ENCODE data around the gene STING1. TPM values are rescaled to one million over a fixed set of nuclear protein-coding genes. Genes with fewer than 3 reads are reported as not detected.

The STING1 gene
- total RNA-seq, 1 donor from 2014 or later = 0.07 TPM

- no peak overlapping the region for H3K4me3 Mint-ChIP-seq
- DNase-seq (ENCODE audit: low spot score) = no peak
- H3K4me1 Mint-ChIP-seq = no peaks in the 10 kb centered on the region
- Histone ChIP-seq H3K27me3 (no peaks in the 10 kb centered on the region), H3K4me1 (no peaks in the 10 kb centered on the region), H3K27ac (no peak overlapping the region), H3K4me3 (no peak overlapping the region), H3F3A (ENCODE audit: low read depth) (no peaks in the 10 kb centered on the region), H3K9ac (no peak overlapping the region), H3K9me3 (ENCODE audit: low read depth) (no peaks in the 10 kb centered on the region), H2AFZ (replicated peaks) (no peak overlapping the region), H4K20me1 (ENCODE audit: low read depth) (no peaks in the 10 kb centered on the region), H3K4me2 (no peak overlapping the region), H3K79me2 (ENCODE audit: low read depth) (no peaks in the 10 kb centered on the region), H3K36me3 (peaks cover 4% of the 10 kb centered on the region)
- H3K27me3 Mint-ChIP-seq (ENCODE audit: insufficient read depth, low read depth) = no peaks in the 10 kb centered on the region
- no peak for TF ChIP-seq EZH2 (IDR thresholded peaks at IDR 0.05)
- no peak for TF ChIP-seq EZH2phosphoT487 (IDR thresholded peaks at IDR 0.05)
- TF ChIP-seq, protein P1, sequence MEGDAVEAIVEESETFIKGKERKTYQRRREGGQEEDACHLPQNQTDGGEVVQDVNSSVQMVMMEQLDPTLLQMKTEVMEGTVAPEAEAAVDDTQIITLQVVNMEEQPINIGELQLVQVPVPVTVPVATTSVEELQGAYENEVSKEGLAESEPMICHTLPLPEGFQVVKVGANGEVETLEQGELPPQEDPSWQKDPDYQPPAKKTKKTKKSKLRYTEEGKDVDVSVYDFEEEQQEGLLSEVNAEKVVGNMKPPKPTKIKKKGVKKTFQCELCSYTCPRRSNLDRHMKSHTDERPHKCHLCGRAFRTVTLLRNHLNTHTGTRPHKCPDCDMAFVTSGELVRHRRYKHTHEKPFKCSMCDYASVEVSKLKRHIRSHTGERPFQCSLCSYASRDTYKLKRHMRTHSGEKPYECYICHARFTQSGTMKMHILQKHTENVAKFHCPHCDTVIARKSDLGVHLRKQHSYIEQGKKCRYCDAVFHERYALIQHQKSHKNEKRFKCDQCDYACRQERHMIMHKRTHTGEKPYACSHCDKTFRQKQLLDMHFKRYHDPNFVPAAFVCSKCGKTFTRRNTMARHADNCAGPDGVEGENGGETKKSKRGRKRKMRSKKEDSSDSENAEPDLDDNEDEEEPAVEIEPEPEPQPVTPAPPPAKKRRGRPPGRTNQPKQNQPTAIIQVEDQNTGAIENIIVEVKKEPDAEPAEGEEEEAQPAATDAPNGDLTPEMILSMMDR (IDR thresholded peaks at IDR 0.05) = no peak
- no peaks in the 10 kb centered on the region for H3K9me3 Mint-ChIP-seq
- peaks cover 8% of the 10 kb centered on the region for H3K36me3 Mint-ChIP-seq
- H3K27ac Mint-ChIP-seq = no peak overlapping the region
Observed at GRCh38 chr5:139431706-139432105, 50.9 kb downstream of the STING1 start.

DNA sequence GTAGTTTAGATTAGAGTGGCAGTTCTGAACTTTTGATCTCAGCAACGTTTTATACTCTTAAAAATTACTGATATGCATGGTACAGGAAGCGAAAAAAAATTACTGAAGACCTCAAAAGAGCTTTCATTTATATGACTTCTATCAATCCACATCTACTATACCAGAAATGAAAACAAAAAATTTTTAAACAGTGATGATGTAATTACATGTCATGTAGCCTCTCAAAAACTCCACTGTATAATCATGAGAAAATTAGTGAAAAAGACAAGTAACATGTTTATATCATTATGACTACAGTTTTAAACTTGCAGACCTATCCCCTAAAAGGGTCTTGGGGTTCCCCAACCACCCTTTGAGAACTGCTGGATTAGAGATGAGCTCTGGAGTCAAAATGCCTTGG, 52.5 kb downstream of the STING1 start:
- H3K27me3 ChIP-seq = no peaks in the 10 kb centered on the region
- no peaks in the 10 kb centered on the region for H4K20me1 ChIP-seq (ENCODE audit: low read depth)
- H3K4me1 ChIP-seq = no peaks in the 10 kb centered on the region
- H3K4me2 ChIP-seq = no peak overlapping the region
- H3K36me3 Mint-ChIP-seq = peaks cover 8% of the 10 kb centered on the region
- no peaks in the 10 kb centered on the region for H3K27me3 Mint-ChIP-seq (ENCODE audit: insufficient read depth, low read depth)
- no peak overlapping the region for H3K9ac ChIP-seq
- H3K36me3 ChIP-seq = no peaks in the 10 kb centered on the region
- H2AFZ ChIP-seq (replicated peaks) = no peak overlapping the region
- no peaks in the 10 kb centered on the region for H3K4me1 Mint-ChIP-seq
- H3K4me3 ChIP-seq = no peak overlapping the region
- no peaks in the 10 kb centered on the region for H3K79me2 ChIP-seq (ENCODE audit: low read depth)
- TF ChIP-seq EZH2 (IDR thresholded peaks at IDR 0.05) (no peak), EZH2phosphoT487 (IDR thresholded peaks at IDR 0.05) (no peak)
- H3K9me3 Mint-ChIP-seq = no peaks in the 10 kb centered on the region
- H3F3A ChIP-seq (ENCODE audit: low read depth) = no peaks in the 10 kb centered on the region
- H3K27ac Mint-ChIP-seq = no peak overlapping the region
- no peak overlapping the region for H3K27ac ChIP-seq
- H3K4me3 Mint-ChIP-seq = no peak overlapping the region
- no peak for DNase-seq (ENCODE audit: low spot score)
- H3K9me3 ChIP-seq (ENCODE audit: low read depth) = no peaks in the 10 kb centered on the region

GRCh38 chr5:139426203-139426885, 56.2 kb downstream of the STING1 start:
- H4K20me1 ChIP-seq (ENCODE audit: low read depth) = no peaks in the 10 kb centered on the region
- Mint-ChIP-seq H3K9me3 (no peaks in the 10 kb centered on the region), H3K4me1 (peaks cover 4% of the 10 kb centered on the region), H3K27me3 (ENCODE audit: insufficient read depth, low read depth) (no peaks in the 10 kb centered on the region), H3K4me3 (no peak overlapping the region), H3K27ac (no peak overlapping the region), H3K36me3 (peaks cover 25% of the 10 kb centered on the region)
- H3K4me3 ChIP-seq = no peak overlapping the region
- no peak overlapping the region for H2AFZ ChIP-seq (replicated peaks)
- no peak overlapping the region for H3K9ac ChIP-seq
- no peaks in the 10 kb centered on the region for H3K27me3 ChIP-seq
- peaks cover 6% of the 10 kb centered on the region for H3K4me1 ChIP-seq
- no peaks in the 10 kb centered on the region for H3K36me3 ChIP-seq
- H3K79me2 ChIP-seq (ENCODE audit: low read depth) = no peaks in the 10 kb centered on the region
- H3K9me3 ChIP-seq (ENCODE audit: low read depth) = no peaks in the 10 kb centered on the region
- H3F3A ChIP-seq (ENCODE audit: low read depth) = peaks cover 6% of the 10 kb centered on the region
- DNase-seq (ENCODE audit: low spot score) = no peak
- TF ChIP-seq, protein P1 (IDR thresholded peaks at IDR 0.05) = no peak
- no peak for TF ChIP-seq EZH2 (IDR thresholded peaks at IDR 0.05)
- no peak for TF ChIP-seq EZH2phosphoT487 (IDR thresholded peaks at IDR 0.05)
- no peak overlapping the region for H3K4me2 ChIP-seq
- no peak overlapping the region for H3K27ac ChIP-seq

Small RNA genes lying within 50 kb of the gene (small RNA-seq; reads per million reads assigned to genes)
- gene RNU5B-4P = not detected

Other genes with a start within 250 kb of the STING1 start
- gene MATR3, start 189.0 kb downstream of the STING1 start, total RNA-seq (ENCODE audit: low replicate concordance) = 680 and 1,185 TPM in 2 replicates
- 115 and 201 TPM in 2 replicates for gene PAIP2, start 140.9 kb downstream of the STING1 start, total RNA-seq (ENCODE audit: low replicate concordance)
- not detected in 2 replicates for gene SLC23A1, start 99.5 kb downstream of the STING1 start, total RNA-seq (ENCODE audit: low replicate concordance)
- 0.53 TPM in 1 of 2 replicates, not detected in the other for gene MZB1, start 92.8 kb downstream of the STING1 start, total RNA-seq (ENCODE audit: low replicate concordance)
- 0.67 and 2.6 TPM in 2 replicates for gene PROB1, start 87.7 kb downstream of the STING1 start, total RNA-seq (ENCODE audit: low replicate concordance)
- gene SPATA24, start 78.7 kb downstream of the STING1 start, total RNA-seq (ENCODE audit: low replicate concordance) = 15.2 and 15.7 TPM in 2 replicates
- gene DNAJC18, start 43.2 kb downstream of the STING1 start, total RNA-seq (ENCODE audit: low replicate concordance) = 13.7 and 21.7 TPM in 2 replicates
- gene ECSCR, start 20.0 kb downstream of the STING1 start, total RNA-seq (ENCODE audit: low replicate concordance) = not detected in 2 replicates
- not detected in 2 replicates for gene SMIM33, start 11.8 kb downstream of the STING1 start, total RNA-seq (ENCODE audit: low replicate concordance)
- gene UBE2D2, start 78.6 kb upstream of the STING1 start, total RNA-seq (ENCODE audit: low replicate concordance) = 131 and 141 TPM in 2 replicates
- gene CXXC5, start 165.6 kb upstream of the STING1 start, total RNA-seq (ENCODE audit: low replicate concordance) = 17.2 and 25.6 TPM in 2 replicates